Measurements from ENCODE around the gene TBC1D8B.

Gene TBC1D8B

DNA sequence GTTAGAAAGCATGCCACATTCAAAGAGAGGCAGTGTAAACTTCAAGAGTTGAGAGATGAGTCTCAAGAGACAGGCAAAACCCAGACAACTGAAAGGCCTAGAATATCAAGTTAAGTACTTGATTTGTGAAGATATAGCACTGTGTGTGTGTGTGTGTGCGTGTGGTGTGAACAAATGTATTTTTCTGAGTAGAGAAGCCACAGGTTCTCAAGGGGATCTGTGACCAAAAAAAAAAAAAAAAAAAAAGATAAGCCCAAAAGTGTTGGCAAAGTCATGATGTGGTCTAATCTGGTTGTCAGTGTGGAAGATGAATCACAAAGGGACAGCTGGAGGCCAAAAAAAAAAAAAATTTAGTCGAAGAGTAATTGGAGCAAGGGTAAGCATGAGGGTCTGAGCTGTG is 96.8 kb downstream of the TBC1D8B start:
- no peak for DNase-seq

DNA sequence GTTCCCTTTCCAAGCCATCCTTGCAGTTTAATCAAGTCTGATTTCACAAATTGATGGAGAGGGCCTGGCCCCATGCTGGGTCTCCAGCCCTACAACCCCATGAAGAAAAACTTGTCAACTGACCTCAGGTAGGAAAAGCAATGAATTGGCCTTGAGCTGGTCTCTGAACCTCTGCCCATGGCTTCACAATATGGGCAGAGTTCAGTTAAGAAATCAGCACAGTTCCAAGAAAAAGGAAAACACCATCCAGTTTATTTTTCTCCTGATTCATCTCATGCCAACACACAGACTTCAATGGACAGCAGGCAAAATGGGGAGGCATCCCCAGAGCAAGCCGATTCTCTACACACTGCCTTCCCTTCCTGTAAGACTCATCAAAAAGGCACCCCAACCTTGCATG is 97.4 kb downstream of the TBC1D8B start:
- no peak for DNase-seq

DNA sequence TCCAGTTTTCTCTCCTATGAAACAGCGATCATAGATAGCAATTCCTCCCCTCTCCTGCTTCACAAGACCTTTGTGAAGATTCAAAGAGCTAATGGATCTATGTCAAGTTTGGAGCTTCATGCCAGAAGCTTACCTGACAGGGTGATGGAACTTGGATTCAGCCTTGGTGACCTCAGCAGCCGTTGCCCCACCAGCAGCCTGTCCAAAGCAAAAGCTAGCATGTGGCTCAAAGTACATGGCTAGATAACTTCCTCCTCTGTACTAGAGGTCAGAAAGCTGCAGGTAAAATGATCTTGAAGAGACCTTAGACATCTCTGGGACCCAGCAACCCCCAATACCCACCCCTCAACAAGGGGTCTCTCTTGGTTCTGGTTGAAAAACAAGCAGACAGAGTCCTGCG is 98.9 kb downstream of the TBC1D8B start:
- DNase-seq, result no peak

DNA sequence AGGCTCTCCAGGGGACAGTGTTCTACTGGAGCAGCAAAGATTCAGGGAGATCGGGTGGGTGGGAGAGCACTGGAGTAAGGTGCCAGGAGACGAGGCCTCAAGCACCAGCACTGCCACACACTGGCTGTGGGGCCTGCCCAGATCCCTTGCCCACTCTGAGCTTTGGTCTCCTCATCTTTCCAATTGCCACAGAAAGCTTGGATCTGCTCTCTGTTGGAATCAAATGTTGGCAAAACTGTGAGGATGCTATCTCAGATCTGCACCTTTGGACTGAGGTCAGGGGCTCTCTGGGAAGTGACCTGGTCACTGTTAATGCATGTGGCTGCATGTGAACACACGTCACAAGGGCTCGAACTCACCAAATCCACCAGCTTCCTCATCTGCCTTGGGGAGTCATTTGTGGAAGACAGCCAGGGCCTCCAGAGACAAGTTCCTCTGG is 99.3 kb downstream of the TBC1D8B start:
- no peak for DNase-seq

DNA sequence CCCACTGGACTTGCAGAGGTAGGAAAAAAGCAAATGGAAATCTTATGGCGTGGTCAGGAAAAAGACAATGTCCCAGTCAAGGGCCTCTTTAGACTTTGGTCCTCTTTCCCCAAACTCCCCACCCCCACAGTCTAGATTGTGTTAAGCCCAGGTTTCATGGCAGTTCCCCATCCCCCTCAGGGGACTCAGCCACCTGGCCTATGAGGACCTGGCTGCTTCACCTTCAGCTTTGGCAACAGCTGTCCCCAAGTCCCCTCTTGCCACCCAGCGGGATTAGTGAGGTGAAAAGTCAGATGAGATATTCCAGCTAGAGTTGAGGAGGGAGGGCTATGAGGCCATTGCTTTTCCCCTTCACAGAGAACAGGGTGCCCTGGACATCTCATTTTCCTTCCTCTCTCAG is 100.2 kb downstream of the TBC1D8B start:
- DNase-seq, result no peak

DNA sequence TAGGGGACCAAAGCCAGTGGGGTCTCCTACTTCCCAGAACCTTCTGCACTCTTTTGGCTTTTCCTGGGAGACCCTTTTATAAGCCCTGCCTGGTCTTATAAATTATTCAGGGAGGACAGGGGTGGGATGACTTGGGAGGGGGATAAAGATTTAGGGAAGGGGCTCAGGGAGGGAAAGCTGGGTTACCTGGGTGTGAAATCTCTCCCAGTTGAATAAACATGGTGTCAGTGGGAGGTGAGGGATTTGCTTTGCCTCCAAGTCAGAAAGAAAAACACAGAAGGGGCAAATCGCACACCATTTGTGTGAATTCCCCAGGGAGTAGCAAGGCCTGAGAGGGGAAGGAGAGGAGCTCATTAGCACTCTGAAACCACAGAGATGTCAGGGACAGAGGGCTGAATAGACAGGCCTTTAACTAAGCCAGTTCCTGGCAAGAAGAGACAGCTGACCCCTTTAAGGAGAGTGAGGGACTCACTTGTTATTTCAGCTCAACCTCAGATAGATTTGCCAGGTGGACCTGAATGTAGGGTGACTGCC is 100.9 kb downstream of the TBC1D8B start, which contains the start of gene RIPPLY1:
RIPPLY1 (minus strand) TSS at position 51 of the 534 bp plus-strand sequence. CDS start 54 bp downstream, outside the sequence.
- no peak for DNase-seq

DNA sequence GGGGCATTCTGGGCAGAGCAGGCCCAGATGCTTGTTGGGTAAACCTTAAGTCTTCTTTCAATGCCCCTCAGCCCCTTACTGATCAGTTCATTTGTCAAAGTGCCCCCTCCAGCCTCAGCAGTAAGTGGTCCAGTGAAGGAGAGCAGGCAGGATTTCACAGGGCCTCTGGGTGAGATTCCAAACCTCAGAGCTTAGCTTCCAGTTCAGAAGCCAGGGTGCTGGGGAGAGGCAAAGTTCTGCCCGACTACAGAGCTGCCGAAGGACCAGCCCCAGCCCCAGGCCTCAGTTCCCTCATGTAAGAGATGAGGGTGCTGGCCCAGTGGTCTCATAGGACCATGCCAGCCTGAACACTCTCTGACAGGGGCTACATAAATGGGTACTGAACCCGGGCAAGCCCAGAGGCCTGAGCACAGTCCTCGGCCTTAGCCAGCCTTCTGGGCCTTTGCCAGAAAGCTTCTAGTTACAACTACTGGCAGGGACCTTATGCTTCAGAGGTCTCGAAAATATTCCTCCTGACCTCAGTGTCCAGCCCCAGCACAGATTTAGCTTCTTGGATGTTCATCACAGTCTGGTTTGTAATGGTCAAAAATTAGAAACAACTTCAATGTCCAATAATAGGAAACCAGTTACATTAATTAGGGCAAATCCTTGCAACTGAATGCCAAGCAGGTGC is 101.5 kb downstream of the TBC1D8B start:
- DNase-seq, result no peak

DNA sequence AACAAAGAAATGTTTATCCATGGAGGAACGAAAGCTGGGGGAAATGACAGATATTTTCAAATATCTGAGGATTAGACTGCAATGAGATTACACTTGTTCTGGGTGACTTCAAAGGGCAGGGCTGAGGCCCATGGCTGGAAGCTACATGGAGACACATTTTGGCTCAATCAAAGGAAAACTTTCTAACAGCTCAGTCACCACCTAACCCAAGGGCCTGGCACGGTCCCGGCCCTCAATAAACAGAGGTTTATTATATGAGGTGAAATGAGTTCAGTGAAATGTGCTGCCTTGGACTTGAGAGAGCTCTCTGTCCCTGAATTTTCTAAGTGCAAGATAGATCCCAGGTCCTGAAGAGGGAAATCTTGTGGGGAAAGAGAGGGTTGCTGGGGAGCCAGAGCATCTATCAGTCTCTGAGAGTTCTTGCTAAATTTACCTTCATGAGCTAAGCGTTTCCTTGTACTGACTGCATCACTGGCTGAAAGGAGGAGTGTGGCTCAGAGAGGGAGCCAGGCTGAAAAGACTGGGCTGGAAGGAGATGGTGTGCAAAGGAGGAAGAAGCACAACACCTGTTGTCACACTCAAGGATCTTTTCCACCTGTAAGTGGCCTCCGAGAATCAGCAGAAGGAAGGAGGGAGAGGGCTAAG is 102.7 kb downstream of the TBC1D8B start:
- DNase-seq, result no peak

DNA sequence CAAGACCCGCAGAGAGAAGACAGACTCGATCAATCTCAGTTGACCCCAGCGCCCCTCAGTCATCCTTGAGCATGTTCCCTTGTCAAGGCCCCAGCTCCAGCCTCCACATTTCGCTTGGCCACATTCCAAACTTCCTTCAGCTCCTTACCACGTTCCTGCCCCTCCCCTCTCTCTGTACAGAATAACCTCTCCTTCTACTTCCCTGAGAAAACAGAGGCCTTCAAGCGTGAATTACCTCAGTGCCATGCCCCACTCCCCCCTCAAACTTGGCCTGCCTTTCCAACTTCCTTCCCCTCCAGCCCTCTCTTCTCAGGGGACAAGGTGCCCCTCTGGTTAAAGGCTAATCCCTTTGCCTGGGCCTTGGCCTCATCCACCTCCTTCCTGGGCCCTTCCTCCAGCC is 103.9 kb downstream of the TBC1D8B start:
- no peak for DNase-seq

DNA sequence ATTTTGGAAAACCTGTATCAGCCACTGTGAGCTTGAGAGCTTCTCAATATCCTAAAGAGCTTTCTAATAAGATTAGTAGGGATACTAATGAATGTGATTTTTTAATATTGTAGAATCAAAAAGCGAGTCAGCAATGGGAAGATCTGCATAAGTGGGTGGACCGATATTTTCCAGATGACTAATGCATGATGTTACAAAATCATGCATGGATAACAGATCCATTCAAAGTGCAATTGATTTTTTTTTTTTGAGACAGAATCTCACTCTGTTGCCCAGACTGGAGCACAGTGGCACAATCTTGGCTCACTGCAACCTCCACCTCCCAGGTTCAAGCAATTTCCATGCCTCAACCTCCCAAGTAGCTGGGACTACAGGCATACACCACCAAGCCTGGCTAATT is 110.4 kb downstream of the TBC1D8B start:
- DNase-seq, result no peak

DNA sequence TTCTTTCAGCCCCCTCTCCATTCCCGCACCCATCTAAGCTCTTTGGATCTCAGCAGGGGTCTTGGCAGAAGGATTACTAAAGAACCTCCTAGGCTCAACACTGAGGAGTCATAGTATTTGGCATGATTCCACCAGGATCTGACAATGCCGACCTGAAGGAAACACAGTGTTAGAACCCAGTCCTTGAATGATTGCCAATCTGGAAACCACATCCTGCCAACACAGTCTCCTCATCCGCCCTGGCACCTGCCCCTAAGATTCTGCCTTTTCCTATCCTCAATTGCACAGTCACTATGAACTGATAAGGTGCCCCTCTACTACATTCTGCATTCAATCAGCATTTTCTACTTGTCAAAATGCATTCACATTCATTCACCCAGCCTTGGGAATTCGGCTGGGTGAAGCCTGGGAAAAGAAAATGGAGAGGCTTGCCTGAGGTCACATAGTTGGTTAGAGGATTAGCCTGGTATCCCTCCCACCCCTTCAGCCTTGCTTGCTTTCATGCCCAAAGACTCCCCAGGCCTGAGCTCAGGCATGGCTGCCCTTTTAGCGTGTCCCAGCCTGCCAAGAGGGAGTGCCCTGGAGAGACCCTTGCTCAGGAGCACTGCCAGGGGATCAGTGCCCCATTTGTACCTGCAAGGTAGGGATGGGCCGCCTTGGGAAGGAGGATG is 115.5 kb downstream of the TBC1D8B start:
- no peak for DNase-seq

DNA sequence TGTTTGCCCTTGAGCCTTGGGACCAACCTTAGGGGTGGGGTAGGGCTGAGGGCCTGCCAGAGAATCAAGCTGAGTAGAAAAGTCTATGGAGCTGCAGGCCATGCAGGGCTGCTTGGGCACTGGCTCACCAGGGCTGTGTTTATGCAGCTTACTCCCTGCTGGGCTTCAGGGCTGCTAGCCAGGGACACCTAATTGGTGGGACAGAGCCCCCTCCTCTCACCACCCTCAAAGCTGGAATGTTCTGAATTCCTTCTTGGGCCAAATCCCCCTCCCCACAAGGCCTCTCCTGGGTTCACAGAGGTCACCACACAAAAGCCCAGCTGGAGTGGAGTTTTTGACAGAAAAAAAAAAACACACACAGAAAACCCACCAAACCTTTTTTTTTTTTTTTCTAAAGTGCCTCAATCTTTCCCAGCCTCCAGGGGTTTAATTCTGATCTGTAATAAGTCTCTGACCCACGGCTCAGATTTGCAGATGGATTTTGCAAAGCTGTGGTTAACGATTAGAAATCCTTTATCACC is 117.5 kb downstream of the TBC1D8B start, which contains the start of gene CLDN2:
CLDN2 (plus strand) TSS at position 471 of the 521 bp plus-strand sequence. CDS start 7,827 bp downstream, outside the sequence.
- DNase-seq, result no peak

DNA sequence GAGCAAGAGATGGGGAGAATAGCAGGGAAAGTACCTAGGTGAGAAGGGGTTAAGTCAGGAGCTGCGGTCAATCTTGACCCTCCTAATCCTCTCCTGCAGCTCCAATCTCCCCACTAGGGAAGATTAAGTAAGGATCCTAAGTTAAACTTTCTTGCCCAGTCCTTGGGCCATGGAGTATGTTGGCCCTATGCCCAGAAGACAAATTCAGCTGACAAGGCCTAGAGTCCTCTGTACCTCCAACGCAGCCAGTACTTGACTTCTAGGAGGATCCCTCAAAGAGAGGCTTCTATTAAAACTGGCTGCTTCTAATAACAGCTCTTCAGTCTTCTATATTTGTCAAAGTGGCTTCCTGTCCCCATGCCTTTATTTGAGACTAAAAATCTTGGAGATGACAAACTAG is 119.2 kb downstream of the TBC1D8B start:
- no peak for DNase-seq
